Right cardiac atrium (tissue), 5 donors: ENCODE results near the gene OR2G2. TPM values are rescaled to one million over a fixed set of nuclear protein-coding genes. Genes with fewer than 3 reads are reported as not detected.

Experiments
- polyA plus RNA-seq: library from polyadenylated mRNA; stranded (reverse); fragments of 200-250 nt; gene quantifications from one replicate; pipeline ENCODE4 v1.2.3, GENCODE V29; 2013
- total RNA-seq, 4 donors: library from RNA; stranded (reverse); fragmentation: NEBNext Ultra II Directional; extraction: Animal tissue kit (Norgen Biotek cat#: 25700); gene quantifications; one replicate each; pipeline ENCODE4 v1.2.1, GENCODE V29; 2021
- donor health status: healthy with polysubstance abuse.
- donor health status: DM: no; HTN: yes; CAD: no.
- donor health status: DM: no; HTN: no; CAD: no.
- donor health status: DM: no; HTN: yes; CAD: no; lungs with severe emphysema.
- donor health status: DM: yes; HTN: yes; CAD: no.

OR2G2 gene
- total and polyA plus RNA-seq, 5 donors = not detected

Other genes with a start within 250 kb of the OR2G2 start
- 1 to 10 TPM in 2 of 4 donors, under 1 TPM in 2; 0.63 to 1.1 (median 1.00) TPM for gene NLRP3, start 172.2 kb upstream of the OR2G2 start, total RNA-seq
- gene NLRP3, start 172.2 kb upstream of the OR2G2 start, polyA plus RNA-seq = 0.50 TPM
- not detected for gene OR2B11, start 130.3 kb upstream of the OR2G2 start, total RNA-seq
- gene OR2B11, start 130.3 kb upstream of the OR2G2 start, polyA plus RNA-seq = not detected
- gene OR2C3, start 51.9 kb upstream of the OR2G2 start, total RNA-seq = under 1 TPM in 2 of 4 donors, not detected in 2; 0.03 TPM
- 0.02 TPM for gene OR2C3, start 51.9 kb upstream of the OR2G2 start, polyA plus RNA-seq
- under 1 TPM in 2 of 4 donors, not detected in 2; 0.09 to 0.17 TPM for gene GCSAML, start 39.2 kb upstream of the OR2G2 start, total RNA-seq
- gene GCSAML, start 39.2 kb upstream of the OR2G2 start, polyA plus RNA-seq = not detected
- not detected for gene OR2G3, start 17.2 kb downstream of the OR2G2 start, total RNA-seq
- not detected for gene OR2G3, start 17.2 kb downstream of the OR2G2 start, polyA plus RNA-seq
- not detected for gene OR13G1, start 91.4 kb downstream of the OR2G2 start, total RNA-seq
- not detected for gene OR13G1, start 91.4 kb downstream of the OR2G2 start, polyA plus RNA-seq
- not detected for gene OR6F1, start 128.3 kb downstream of the OR2G2 start, total RNA-seq
- not detected for gene OR6F1, start 128.3 kb downstream of the OR2G2 start, polyA plus RNA-seq
- gene OR14K1, start 150.3 kb downstream of the OR2G2 start, total RNA-seq = not detected
- gene OR14K1, start 150.3 kb downstream of the OR2G2 start, polyA plus RNA-seq = not detected
- not detected for gene OR14A2, start 159.8 kb downstream of the OR2G2 start, total RNA-seq
- gene OR14A2, start 159.8 kb downstream of the OR2G2 start, polyA plus RNA-seq = not detected
- gene OR1C1, start 172.2 kb downstream of the OR2G2 start, total RNA-seq = not detected
- gene OR1C1, start 172.2 kb downstream of the OR2G2 start, polyA plus RNA-seq = not detected
- not detected for gene OR14A16, start 235.8 kb downstream of the OR2G2 start, total RNA-seq
- gene OR14A16, start 235.8 kb downstream of the OR2G2 start, polyA plus RNA-seq = not detected